Coronary artery (tissue), 2 donors: ENCODE measurements around the gene LDAH.

Experiments used
- DNase-seq: peaks from one replicate; pipeline ENCODE4 v3.0.0-alpha.2; 2017; ENCODE audit warnings: low spot score
- H3K27ac ChIP-seq, 2 donors: fragments of 200-600 bp; sonication (generic); one replicate each; pipeline ENCODE4 v1.5.1; 2016 to 2019
- H3K4me3 ChIP-seq: fragments of 200-600 bp; sonication (generic); 2 replicates; pipeline ENCODE4 v1.5.1; 2016; ENCODE audit warnings: mild to moderate bottlenecking, moderate library complexity
- TF ChIP-seq, protein P1 (sequence below): fragments of 200-600 bp; sonication (generic); IDR thresholded peaks from one replicate; pipeline ENCODE4 v1.5.1; 2019; ENCODE audit warnings: antibody characterized with exemption

Gene LDAH

DNA sequence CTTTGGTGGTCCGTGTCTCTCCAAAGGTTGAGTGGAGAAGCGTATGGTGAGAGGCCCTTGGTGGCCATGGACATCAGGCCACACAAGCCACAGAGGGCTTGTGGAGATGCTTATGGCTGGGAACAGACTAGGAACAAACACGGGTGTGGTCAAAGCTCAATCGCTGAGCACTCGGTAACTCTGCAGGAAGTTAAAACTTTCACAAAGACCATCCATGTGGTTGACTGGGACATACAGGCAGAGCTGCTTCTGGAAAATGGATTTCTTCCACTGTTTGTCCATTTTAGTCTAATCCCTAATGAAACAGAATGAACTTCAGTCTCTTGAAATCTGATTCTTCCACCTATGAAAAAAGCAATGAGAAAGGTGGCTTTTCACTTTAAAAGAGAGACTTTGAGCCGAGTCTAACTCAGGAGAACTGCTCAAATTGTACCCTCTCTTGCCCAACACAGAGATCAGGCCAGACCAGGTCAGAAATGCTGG lies 138.3 kb downstream of the LDAH start:
- H3K4me3 ChIP-seq: no peak overlapping the region
- H3K27ac ChIP-seq: no peak overlapping the region
- DNase-seq: no peak
- TF ChIP-seq, protein P1, sequence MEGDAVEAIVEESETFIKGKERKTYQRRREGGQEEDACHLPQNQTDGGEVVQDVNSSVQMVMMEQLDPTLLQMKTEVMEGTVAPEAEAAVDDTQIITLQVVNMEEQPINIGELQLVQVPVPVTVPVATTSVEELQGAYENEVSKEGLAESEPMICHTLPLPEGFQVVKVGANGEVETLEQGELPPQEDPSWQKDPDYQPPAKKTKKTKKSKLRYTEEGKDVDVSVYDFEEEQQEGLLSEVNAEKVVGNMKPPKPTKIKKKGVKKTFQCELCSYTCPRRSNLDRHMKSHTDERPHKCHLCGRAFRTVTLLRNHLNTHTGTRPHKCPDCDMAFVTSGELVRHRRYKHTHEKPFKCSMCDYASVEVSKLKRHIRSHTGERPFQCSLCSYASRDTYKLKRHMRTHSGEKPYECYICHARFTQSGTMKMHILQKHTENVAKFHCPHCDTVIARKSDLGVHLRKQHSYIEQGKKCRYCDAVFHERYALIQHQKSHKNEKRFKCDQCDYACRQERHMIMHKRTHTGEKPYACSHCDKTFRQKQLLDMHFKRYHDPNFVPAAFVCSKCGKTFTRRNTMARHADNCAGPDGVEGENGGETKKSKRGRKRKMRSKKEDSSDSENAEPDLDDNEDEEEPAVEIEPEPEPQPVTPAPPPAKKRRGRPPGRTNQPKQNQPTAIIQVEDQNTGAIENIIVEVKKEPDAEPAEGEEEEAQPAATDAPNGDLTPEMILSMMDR: no peak

DNA sequence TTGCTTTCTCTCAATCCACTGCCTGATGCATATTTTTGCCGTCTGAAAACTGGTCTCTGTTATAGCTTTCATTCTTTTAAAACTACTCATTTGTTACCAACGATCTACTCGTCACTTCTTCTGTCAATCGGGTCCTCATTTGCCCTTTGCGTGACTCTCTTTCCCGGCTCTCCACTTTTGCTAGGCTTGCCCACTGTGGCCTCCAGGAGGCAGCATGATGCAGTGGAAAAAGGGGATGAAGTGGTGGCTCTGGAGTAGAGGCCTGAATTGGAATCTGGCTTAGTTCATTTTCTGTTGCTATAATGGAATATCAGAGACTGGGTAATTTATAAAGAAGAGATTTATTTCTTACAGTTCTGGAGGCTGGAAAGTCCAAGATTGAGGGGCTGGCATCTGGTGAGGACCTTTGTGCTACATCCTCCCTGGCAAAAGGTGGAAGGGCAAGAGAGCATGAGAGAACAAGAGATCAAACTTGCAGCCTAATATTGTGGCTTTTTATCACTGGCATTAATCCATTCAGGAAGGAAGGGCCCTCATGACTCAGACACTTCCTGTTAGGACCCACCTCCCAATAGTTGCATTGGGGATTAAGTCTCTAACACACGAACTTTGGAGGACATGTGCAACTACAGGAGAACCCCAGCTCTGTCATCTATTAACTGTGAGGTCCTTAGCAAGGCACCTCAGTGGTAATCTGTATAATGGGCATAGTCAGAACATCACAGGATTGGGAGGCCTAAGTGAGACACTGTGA lies 140.6 kb downstream of the LDAH start:
- H3K27ac ChIP-seq: no peak overlapping the region
- DNase-seq: no peak
- TF ChIP-seq, protein P1: no peak
- no peak overlapping the region for H3K4me3 ChIP-seq

DNA sequence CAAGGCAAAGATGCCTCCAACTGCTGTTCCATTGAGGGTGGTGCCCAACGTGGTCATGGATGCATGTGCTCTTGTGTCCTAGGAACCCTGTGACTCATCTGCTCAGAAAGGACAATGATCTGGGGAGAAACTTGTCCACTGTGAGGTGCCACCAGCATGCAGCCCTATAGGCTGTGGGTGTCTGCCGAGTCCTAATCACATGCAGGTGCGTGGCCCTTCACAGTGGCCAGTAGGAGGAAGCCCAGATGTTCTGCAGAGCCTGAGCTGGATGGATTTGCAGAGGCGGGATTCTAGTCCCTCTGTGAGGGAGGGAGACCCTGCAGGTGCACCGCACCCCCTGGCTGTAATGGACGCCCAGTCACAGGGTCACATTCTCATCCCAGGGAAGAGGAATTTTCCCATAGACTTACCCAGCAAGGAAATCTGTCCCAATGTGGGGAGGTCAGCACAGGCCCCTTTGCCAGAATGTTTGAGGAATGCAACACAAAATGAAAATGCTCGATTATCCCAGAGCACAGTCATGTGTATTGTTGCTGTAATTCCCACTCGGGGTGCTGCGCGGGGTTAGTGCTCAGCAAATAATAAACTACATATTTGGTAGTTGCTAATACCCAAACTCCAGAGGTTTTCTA lies 142.0 kb downstream of the LDAH start:
- Histone ChIP-seq H3K4me3 (no peak overlapping the region), H3K27ac (no peak overlapping the region)
- TF ChIP-seq, protein P1: no peak
- DNase-seq: no peak

DNA sequence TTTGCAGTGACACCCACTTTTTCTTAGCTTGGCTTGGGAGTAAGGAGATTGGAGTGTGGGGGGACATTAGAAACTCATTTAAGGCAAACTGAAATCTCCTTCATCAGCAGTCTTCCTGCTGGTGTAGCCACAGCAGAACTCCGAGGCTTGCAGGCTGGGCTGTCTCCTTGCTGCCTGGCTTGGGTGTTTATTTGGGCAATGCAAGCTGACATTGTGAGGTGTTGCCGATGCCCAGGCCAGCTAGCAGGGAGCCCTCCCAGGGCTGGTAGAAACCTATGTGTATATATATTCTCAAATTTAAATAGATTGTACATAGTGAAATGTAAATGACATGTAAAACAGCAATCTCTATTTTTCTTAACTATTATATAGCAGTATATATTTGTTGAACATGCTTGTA lies 144.1 kb downstream of the LDAH start:
- no peak overlapping the region for H3K4me3 ChIP-seq
- DNase-seq: no peak
- H3K27ac ChIP-seq: no peak overlapping the region
- TF ChIP-seq, protein P1: no peak

DNA sequence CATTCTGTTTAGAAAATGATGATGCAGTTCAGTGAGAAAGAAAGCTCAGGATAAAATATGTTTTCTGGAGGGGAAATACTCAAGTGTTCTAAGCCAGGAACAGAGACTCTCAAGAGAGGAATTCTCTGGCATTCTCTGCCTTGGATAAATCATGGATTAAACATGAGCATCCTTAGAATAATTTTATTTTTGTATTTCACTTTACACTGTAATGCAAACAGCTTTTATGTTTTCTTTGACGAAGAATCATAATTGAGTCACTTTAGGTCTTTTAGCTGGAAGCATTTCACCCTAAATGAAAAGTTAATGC lies 144.9 kb downstream of the LDAH start:
- TF ChIP-seq, protein P1: no peak
- no peak for DNase-seq
- no peak overlapping the region for H3K4me3 ChIP-seq
- H3K27ac ChIP-seq: no peak overlapping the region

DNA sequence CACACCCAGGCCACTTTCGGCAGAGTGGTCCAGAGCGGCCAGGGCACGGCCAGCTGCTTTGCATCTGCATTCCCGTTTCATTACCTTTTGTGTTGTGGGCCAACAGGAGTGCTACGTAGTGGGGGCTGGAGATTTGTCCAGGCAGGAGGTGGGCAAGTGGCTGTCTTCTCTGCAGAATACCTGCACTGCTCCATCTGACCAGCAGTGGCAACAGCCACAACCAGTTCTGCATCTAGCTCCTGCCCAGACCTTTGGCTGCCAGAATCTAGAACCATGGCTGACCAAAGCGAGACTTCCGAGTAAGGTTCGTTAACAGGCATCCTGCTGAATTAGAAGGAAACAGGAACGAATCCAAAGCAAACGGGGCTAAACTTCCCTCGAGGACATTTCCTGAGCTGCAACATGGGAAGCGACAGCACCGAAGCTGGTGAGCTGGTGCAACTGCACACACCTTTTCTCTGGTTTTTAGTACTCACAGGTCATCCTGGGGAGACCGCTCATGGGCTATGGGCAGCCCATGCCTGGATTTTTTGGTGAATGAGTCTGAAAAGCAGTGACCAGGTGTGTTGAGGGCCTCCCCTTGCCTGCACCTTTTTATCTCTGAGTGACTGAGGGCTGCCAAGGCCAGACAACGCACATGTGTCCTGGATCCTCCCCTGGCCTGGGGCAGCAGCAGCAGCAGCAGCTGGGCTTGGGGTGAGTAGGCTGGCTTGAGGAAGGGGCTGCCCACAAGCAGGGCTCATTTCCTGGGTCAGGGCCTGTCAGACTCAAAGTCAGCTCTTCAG lies 145.4 kb downstream of the LDAH start:
- TF ChIP-seq, protein P1: no peak
- H3K27ac ChIP-seq: no peak overlapping the region
- H3K4me3 ChIP-seq: no peak overlapping the region
- DNase-seq: no peak
